IPS-18c (cell line): ENCODE measurements around the gene MX2.

Source experiments
- H3K4me3 ChIP-seq: 2 replicates; pipeline ENCODE4 v1.7.0; 2013; ENCODE audit warnings: low read depth, mild to moderate bottlenecking, low read length, moderate library complexity; ENCODE audit not compliant: insufficient read depth
- H3K9me3 ChIP-seq: one replicate; pipeline ENCODE4 v1.6.1; 2013; ENCODE audit warnings: mild to moderate bottlenecking, low read length, moderate library complexity; ENCODE audit not compliant: control insufficient read depth, insufficient read depth

MX2 gene

DNA sequence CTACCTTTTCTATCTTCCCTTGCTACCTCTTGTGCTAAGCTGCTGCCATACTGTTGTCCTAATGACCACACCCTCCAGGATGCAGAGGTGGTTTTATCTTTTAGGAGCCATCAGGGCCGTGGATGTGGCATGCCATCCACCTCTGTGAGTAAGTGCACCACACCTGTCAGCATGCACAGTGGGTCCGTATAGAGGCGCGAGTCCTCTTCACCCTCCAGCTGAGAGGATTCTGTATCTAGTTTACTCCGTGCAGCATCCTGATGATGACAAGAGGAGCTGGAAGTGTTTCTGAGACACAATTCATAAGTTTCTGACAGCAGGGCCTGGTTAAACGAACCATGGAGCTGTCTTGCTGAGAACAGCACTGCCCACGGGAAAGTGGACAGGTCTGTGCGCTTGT lies 34.1 kb upstream of the MX2 start:
- no peak overlapping the region for H3K4me3 ChIP-seq

DNA sequence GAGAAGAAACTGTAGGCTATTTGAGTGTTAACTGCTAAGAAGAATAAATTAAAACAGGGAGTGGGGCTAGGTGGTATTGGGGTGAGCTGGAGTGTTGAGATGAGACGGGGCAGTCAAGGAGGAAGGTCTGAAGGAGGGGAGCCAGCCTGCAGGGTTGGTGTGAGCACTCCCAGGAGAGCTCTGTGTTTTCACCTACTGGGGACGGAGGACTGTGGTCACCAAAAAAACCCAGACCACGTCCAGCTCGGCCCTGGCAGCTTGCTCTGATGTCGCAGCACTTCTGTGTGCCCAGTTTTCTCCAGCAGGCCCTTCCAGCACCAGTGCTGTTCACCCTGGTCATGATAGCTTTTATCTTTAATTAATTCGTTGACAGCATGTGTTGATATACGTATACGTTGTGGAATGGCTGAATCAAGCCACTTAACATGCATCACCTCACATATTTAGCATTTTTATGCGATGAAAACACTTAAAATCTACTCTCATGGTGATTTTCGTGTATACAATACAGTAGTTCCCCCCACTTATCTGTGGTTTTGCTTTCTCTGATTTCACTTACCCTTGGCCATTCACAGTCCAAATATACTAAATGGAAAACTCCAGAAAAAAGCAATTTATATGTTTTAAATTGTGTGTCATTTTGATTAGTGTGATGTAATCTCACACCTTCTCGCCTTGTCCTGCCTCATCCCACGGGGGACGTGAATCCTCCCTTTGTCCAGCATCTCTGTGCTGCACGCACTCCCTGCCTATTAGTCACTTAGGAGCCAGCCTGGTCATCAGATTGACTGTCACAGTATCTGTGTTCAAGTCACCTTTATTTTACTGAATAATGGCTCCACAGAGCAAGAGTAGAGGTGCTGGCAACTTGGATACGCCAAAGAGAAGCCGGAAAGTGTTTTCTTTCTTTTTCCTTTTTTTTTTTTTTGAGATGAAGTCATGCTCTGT lies 32.9 kb upstream of the MX2 start:
- H3K4me3 ChIP-seq = no peak overlapping the region
- peaks cover 4% of the 10 kb centered on the region for H3K9me3 ChIP-seq

More for the DNA sequence above, 34.1 kb upstream of the MX2 start:
- no peaks in the 10 kb centered on the region for H3K9me3 ChIP-seq

GRCh38 chr21:41333752-41334151 lies 28.1 kb upstream of the MX2 start:
- H3K4me3 ChIP-seq = no peak overlapping the region
- peaks cover 14% of the 10 kb centered on the region for H3K9me3 ChIP-seq

DNA sequence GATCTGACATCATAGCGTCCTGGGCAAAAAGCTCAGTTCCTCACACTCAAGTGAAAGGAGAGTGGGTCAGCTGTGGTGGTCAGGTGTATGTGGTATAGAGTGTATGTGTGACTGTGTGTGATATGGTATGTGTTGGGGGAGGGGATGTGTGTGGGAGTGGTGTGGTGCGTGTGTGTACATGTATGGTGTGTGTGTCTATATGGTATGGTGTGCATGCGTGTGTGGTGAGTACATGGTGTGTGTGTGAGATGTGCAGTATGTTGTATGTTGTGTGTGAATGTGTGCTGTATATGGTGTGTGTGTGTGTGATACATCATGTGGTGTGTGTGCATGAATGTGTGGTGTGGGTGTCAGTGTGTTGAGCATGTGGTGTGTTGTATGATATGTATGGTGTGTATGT lies 24.3 kb upstream of the MX2 start:
- H3K9me3 ChIP-seq = peaks cover 14% of the 10 kb centered on the region
- no peak overlapping the region for H3K4me3 ChIP-seq

DNA sequence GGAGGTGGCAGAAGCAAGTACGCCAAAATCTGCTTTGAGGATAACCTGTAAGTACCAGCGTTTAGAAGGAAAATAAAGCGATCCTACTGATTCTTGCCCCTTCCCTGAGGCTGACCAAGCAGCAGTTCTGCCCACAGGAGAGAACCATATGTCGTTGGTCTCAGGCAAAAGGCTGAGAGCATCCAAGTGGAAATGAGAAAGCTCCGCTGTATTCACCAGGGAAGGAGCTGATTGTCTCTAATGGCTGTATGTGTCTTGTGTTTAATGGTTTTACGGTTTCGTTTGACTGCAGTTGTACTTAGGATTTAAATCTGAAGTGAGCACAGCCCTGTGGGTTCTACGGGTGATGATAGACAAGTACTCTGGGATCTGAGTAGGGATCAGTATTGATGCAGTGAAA lies 23.4 kb upstream of the MX2 start:
- H3K9me3 ChIP-seq = peaks cover 14% of the 10 kb centered on the region
- H3K4me3 ChIP-seq = no peak overlapping the region

GRCh38 chr21:41342035-41342434 lies 19.8 kb upstream of the MX2 start:
- H3K4me3 ChIP-seq = no peak overlapping the region
- peaks cover under 1% of the 10 kb centered on the region for H3K9me3 ChIP-seq

DNA sequence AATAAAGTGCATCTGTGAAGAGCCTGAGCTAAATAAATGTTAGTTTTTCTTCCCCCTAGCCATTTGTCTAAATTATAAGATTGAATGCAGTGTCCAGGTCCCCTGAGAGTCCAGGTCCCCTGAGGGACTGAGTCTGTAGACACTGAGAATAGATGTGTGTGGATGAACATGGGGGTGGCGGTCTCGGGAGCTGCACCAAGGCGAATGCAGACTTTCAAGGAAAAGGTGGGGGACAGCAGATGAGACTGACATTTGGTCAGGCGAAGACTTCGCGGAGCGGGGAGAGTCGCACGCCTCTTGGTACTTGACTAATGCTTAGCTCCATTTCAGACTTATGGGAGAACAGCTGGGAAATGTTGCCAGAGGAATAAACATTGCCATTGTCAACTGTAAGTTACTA lies 17.7 kb upstream of the MX2 start:
- no peak overlapping the region for H3K4me3 ChIP-seq
- H3K9me3 ChIP-seq = no peaks in the 10 kb centered on the region

DNA sequence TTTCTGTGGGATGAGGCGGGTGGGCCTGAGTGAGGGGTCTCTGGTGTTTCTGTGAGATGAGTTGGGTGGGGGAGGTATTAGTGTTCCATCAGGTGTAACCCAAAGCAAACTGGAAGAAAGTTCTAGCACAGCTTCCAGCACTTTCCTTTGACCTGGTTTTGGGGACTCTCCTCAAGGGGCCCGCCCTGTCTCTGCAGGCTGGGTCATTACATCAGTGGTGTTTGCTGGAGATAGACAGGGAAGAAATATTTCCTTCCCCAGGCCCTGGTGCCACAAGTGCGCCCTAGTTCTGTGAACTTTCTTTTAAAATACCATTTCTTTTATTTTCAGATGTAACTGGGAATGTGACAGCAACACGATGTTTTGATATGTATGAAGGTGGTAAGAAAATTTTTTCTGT lies 16.5 kb upstream of the MX2 start:
- H3K9me3 ChIP-seq = no peaks in the 10 kb centered on the region
- H3K4me3 ChIP-seq = no peak overlapping the region

DNA sequence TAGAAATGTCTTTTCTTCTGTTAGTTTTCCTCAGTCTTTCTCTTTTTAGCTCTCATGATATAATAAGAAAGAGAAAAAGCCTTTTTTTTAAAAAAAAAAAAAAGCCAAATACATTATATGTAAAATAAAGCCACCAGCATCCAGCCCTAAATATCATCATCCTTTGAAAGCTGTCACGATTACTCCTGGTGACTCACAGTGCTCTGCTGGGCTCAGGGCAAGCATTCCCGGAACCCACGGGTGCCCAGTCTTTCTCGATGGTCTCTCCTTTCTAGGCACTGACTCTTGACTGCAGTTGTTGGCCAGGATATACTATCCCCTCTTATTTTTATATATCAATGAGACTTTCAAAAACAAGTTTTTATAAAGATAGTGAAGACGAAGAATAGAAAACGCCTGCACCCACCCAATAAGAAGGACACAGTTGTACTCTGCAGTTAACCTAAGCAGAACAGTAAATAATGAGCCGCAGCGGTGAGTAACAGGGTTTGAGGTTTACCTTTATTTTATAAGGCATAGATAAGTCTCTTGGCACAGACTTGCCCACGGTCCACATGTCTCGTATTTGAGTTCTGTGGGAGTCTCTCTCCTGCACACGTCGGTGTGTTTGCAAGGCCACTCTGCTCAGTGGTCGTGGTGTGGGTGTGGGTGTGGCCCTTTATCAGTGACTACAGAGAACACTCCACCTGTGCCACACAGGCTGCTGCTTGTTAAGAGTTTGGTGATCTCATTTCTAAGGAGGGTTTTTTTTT lies 15.7 kb upstream of the MX2 start:
- Histone ChIP-seq H3K9me3 (no peaks in the 10 kb centered on the region), H3K4me3 (no peak overlapping the region)

DNA sequence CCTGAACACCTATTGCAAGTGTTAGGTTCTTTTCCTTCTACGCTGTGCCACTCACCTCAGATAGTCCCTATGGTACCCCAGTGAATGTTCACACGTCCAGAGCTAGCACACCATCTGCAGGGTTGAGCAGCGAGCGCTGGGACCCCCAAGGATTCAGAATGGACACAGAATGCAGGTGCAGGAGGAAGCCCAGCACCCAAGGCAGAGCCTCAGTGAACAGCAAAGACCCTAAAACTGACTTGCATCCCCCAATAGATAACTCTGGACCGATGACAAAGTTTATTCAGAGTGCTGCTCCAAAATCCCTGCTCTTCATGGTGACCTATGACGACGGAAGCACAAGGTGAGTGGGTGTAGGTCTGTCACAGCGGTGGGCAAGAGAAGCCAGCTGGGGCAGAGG lies 15.1 kb upstream of the MX2 start:
- H3K4me3 ChIP-seq = no peak overlapping the region
- no peaks in the 10 kb centered on the region for H3K9me3 ChIP-seq

- Histone ChIP-seq H3K9me3 (no peaks in the 10 kb centered on the region), H3K4me3 (no peak overlapping the region)
Observed at GRCh38 chr21:41348434-41348833, 13.4 kb upstream of the MX2 start.

DNA sequence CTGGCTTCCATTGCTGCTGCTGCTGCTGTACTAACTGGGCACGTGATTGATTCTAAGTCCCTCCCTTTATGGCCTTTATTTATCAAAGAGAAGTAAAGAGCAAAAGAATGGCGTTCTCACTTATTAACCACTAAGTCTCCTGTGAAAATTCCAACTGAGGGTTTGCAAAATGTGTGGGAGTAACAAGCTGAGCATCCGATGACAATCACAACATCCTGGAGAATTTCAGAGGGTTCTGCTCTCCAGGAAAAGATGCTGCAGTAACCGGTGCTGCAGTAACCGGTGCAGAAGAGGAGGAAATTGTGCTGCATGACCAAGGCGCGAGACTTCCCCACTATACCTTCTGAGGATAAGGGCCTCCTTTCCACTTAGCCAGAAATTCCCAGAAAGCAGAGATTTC lies 12.7 kb upstream of the MX2 start:
- H3K9me3 ChIP-seq = no peaks in the 10 kb centered on the region
- no peak overlapping the region for H3K4me3 ChIP-seq

DNA sequence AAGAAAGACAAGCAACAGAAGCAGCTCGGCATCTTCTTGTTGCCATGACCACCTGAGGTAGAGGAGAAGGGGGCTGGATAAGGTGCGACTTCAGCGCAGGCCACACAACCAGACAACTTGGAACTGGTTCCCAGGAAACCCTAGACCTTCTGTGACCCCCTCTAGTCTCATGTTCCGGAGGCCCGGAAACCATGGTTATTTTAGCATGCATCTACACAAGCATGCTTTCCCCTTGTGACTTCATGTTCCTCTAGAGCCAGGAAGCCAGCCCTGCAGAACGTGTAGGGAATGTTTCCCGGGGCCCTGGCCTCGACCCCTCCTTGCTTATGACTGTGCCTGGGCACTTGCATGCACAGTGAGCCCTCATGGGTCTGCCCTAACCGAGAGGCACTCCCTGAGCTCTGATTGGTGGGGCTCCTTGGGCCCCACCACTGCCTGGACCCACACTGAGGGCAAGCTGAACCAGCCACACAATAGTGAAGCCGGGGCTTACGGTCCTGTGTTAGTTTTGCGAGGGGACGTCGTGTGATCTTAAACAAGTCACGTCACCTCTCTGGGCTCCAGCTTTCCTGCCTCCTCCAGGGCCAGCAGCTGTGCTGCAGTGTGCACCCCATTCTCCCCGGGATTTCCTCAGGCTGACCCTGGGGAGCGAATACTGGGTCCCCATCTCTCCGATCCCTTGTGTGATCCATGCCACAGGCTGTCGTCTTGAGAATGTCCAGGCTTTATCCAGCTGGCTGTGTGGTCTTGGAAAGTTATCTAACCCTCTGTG lies 12.0 kb upstream of the MX2 start:
- Histone ChIP-seq H3K9me3 (no peaks in the 10 kb centered on the region), H3K4me3 (no peak overlapping the region)

DNA sequence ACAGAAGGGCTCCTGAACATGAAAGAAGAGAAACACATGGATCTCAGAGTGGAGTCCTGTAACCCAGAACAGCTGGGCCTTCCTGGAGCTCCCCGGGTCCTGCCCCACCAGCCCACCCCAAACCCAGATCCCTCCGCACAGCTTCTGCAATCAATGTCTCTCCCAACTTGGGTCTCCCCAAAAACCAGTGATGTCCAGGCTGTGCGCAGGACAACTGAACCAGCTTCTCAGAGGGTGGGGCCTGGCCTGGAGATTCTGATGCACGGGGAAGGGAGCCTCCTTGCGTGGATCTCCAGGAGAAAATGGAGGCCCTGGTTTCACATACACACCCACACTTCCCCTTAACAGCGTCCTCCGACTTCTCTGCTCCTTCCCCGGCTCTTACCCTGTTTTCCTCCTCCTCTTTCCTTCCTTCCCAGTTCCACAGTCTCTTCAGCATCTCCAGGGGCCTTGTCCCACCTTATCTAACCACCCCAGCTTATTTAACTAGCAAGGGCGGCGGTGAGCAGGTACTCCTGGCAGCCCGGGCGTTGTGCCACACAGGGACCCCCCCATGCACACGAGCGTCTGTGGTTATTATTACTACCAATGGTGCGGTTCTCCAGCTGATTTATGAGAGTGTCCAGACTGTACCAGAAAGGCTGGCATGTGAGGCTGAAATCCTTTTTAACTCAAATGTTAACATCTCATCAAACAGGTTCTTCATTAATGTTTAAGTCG lies 11.2 kb upstream of the MX2 start:
- Histone ChIP-seq H3K9me3 (no peaks in the 10 kb centered on the region), H3K4me3 (no peak overlapping the region)

DNA sequence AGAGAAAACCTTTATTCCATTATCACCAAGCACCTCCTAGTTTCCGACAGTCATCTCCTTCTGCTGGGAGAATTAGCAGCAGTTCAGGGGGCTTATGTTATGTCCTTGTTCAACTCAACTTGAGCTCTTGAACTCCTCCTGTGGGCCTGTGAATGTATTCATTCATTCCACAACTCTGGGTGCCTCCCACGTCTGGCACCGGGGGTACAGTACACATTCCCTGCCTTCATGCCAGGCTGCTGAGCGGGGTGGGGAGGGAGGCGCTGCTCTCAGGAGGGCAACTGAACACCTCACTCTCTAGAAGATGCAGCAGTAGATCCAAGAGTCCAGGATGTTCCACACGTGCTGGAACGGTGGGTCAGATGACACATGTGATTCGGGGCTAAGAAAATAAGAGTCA lies 4.3 kb upstream of the MX2 start:
- Histone ChIP-seq H3K4me3 (no peak overlapping the region), H3K9me3 (no peaks in the 10 kb centered on the region)

DNA sequence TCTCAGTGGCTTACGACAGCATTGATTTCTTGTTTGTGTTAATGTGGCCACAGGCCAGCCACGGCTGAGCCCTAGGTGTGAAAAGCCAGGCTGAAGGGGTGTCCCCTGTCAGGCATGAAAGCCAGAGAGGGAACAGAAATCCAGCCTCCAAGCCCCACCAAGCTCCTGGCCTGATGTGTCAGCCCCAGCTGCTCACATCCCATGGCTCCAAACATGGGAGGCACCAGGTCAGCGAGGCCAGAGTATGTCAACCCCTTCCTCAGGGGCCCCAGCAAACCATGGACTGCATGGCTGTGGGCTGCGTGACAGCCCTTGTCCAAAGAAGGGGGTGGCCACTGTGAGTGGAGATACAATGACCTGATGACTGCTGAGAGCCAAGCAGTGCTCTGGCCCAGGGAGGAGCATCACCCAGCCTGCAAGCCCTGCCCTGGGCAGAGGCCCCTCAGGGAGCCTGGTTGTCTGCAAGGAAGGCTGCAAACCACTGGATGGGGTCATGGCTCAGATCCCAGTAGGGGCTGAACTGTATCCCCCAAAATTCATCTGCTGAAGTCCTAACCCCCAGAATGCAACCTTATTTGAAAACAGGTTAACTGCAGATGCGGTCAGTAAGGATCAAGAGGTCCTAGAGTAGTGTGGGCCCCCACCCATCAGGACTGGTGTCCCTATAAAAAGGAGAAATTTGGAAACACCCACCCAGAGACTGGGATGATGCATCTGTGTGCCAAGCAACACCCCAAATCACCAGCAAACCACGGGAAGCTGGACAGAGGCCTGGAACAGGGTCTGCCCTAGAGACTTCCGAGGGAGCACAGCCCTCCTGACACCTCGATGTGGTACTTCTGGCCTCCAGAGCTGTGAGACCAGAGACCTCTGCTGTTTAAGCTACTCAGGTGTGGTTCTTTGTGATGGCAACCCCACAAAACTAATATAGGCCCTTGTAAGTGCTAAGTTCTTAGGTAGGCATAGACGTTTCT lies 3.3 kb upstream of the MX2 start:
- Histone ChIP-seq H3K4me3 (no peak overlapping the region), H3K9me3 (no peaks in the 10 kb centered on the region)
